Right lung (tissue), 5 donors: ENCODE results near the gene MFAP4. TPM values are rescaled to one million over a fixed set of nuclear protein-coding genes. Genes with fewer than 3 reads are reported as not detected.
A peak's percentile ranks its signal among the peaks of the same experiment; 100 is the strongest.

Experiments
- DNase-seq, 2 donors: peaks; one replicate each; pipeline ENCODE4 v3.0.0-alpha.2; 2013
- polyA plus RNA-seq, 5 donors: library from polyadenylated mRNA; unstranded; fragments of 120-200 nt; gene quantifications; one replicate each; pipeline versions ENCODE4 v1.2.1 to v1.2.3, GENCODE V29; 2013; ENCODE audit warnings: inconsistent platforms in 1 of 5, low replicate concordance in 1 of 5; ENCODE audit not compliant: insufficient read length in 5 of 5, insufficient read depth in 1 of 5

MFAP4 gene
- polyA plus RNA-seq, 5 donors, result 445 to 675 (median 514) TPM

DNA sequence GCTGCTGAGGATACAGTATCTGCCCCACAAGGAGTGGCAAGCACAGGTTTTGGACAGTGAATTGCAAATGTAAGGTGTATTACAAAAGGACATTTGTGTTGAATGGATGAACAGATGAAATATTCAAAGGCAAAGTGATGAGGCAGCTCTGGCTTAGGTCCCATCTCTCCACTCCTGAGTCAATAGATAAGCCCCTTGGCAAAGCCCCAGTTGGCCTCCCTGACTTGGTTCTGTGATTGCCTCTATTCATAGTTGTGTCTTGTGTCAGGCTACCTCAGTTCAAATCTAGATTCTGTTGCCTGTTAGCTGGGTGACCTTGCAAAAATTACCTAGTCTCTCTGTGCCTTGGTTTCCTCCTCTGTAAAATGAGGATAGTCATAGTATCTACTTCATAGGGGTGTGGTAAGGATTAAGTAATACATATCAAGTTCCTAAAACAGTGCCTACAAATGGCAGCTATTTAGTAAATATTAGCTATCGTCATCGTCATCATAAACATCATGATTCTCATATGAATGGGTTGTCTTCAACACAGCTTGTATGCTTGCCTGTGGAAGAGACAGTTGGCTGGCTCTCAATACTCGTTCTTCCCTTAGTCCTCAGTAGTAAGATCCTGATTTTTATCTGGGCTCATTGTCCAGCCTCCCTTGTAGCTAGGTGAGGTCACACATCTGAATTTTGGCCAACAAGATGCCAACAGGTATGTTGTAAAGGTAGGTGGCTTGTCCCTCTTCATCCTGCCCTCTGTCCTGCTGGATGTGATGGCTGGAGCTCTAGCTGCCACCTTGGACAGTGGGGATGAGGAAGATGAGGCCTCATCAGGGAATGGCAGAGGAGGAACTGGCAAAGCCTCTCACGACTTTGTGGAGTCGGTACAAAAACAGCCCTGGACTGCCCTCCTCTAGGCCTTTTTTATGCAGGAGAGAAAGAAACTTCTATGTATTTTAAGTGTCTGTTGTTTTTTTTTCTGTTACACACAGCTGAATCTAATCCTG lies 2.1 kb upstream of the MFAP4 start:
- no peak for DNase-seq

DNA sequence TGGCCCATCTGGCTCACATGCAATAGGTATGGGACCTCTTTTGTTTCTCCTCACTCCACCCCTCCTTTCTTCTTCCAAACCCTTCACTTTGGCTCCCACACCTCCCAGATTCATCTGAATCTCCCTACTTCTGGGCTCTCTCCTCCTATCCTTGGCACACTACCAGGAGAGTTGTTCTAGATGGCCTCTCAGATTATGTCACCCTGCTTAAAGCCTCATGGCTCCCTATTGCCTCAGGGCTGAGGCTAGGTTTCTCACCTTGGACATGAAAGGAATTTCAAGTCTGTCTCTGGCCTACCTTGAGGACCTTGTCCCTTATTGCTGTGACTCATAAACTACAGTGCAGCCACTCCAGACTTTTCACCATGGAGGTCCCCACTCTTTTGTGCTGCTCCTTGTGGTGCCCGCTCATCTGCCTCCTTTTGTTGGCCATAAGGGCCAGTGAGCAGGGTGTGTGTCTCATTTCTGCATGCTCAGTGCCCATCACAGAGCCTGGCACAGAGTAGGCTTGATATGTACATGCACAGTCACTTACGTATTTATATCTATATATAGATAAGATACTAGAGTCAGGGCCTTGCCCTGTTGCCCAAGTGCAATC lies 1.0 kb upstream of the MFAP4 start:
- DNase-seq, result no peak

DNA sequence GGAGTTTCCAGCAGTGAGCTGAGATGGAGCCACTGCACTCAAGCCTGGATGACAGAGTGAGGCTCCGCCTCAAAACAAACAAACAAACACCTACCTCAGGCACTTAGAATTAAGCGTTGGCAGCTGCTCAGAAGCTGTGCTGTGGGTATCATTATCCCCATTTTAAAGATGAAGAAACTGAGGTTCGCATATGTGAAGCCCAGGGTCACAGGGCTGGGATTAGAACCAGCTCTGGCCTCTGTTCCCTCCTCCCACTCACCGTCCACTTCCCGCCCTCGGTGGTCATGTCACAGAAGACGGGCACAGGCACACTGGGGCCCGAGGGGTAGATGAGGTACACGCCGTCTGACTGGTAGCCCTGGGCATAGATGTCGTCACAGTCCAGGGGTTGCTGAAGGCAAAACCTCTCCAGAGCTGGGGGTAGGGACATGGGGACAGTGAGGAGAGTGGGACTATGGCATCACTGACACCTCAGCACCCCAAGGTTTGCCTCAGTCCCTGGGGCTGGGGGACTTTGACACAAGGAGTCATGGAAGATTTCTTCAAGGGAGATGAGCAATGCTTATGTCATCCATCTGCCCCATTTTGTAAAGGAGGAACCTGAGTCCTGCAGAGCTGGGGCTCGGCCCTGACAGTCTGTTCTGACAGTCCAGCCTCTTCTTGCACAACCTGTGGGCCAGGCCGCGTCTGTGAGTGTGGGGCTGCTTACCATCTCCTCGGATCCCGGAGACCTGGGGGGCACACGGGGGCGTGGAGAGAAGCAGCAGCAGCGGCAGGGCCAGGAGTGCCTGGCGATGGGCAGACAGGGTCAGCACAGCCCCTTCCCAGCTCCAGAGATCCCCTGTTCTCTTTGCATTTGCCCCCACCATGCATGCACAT lies 700 bp downstream of the MFAP4 start:
- DNase-seq, result no peak

DNA sequence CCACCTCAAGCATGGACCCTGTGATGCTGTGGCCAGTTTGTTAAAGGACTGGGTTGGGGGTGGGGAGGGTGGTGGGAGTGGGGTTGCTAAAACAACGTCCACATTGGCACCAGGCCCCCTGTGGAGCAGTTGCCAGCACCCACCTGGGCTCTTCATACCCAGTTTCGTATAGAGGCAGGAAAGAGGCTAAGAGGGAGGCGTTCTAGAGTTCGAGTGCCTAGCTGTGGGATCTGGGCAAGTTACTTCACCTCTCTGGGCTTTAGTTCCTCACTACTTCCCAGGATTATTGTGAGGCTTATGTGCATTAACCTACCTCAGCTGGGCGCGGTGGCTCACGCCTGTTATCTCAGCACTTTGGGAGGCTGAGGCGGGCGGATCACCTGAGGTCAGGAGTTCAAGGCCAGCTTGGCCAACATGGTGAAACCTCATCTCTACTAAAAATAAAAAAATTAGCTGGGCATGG lies 1.4 kb downstream of the MFAP4 start:
- DNase-seq, result no peak

DNA sequence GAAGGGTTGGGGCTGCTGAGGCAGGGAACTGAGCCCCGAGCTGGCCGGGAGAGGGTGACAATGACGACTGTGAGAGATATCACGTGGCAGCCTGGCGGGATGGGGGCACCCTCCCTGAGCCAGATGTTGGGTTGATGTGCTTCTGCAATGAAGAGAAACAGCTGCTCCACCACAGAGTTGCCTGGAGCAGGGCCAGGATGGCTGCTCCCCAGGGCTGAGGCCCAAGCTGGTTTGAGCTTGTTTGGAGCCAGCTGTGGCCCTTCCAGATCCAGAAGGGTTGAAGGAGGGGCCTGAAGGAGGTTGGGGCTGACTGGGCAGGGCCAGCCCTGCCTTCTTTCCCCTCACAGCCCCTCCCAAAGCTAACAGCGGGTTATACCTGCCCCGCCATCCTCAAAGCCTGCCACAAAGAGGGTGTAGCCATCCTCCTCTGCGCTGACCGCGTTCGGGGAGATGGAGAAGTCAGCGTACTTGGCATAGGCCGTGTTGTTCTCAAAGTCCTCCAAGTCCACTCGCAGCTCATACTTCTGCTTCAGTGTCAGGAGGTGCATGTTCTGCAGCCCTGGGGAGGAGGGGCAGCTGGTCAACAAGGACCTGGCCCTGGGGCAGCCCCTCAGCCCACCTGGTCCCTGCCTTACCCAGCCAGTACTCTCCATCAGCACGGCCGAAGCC lies 2.1 kb downstream of the MFAP4 start:
- DNase-seq, result peak; percentile 97 to 98

DNA sequence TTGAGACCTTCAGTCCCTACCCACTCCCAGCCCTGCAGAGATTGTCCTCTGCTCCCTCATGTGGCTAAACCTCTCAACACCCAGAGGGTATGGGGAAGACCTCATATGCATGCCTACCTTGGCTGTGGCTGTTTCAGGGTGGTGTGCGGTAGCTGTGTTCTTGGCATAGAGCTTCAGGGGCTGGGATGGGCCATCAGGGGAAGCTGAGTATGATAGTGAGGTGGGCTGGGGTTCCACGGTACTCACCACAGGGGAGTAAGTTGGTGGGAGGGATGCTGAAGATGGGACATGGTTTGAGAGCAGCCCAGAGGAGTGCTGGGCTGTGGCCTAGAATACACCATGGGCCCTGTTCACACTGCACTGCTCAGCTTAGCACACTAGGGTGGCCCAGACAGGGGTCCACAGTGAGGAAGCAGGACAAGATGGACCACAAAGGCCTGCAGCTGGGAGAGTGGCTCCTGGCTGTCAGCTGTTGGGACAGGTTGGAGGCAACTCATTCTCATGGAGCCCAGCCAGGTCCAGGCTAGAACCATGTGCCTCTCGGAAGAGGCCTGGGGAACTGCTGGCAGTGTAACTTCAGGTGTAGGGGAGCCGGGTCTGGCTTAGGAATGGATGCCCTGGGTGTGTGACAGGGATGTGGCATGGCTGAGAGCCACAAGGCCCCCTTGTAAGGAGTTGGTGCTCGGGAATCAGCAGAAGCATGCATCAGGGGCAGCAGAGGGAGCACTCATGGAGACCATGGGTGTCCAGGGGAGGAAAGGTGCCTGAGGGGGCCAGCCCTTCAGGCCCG lies 3.1 kb downstream of the MFAP4 start:
- no peak for DNase-seq

DNA sequence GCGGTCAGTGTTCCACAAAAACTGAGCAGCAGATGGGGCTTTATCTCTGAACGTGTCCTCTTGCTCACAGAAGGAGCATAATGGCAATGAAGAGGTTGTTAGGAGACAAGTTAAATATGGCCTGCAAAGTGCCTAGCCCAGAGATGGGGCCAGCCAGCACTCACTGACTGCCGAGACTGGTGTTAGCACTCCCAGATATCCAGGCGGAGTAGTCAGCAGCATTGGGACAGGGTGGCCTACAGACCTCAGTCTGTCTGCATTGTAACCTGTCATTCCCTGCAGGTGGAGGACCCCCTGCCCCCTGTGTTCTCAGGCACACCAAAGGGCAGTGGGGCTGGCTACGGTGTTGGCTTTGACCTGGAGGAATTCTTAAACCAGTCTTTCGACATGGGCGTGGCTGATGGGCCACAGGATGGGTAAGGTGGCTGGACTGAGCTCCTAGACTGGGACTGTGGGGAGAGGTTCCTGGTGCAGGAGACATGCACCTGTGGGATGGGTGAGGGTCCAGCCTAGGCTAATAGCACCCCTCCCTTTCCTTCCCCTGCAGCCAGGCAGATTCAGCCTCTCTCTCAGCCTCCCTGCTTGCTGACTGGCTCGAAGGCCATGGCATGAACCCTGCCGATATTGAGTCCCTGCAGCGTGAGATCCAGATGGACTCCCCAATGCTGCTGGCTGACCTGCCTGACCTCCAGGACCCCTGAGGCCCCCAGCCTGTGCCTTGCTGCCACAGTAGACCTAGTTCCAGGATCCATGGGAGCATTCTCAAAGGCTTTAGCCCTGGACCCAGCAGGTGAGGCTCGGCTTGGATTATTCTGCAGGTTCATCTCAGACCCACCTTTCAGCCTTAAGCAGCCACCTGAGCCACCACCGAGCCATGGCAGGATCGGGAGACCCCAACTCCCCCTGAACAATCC lies 4.2 kb downstream of the MFAP4 start:
- no peak for DNase-seq

DNA sequence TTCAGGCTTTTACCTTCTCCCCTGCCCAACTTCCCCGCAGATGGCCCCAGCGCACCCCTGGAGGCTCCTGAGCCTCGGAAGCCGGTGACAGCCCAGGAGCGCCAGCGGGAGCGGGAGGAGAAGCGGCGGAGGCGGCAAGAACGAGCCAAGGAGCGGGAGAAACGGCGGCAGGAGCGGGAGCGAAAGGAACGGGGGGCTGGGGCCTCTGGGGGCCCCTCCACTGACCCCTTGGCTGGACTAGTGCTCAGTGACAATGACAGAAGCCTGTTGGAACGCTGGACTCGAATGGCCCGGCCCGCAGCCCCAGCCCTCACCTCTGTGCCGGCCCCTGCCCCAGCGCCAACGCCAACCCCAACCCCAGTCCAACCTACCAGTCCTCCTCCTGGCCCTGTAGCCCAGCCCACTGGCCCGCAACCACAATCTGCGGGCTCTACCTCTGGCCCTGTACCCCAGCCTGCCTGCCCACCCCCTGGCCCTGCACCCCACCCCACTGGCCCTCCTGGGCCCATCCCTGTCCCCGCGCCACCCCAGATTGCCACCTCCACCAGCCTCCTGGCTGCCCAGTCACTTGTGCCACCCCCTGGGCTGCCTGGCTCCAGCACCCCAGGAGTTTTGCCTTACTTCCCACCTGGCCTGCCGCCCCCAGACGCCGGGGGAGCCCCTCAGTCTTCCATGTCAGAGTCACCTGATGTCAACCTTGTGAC lies 5.1 kb downstream of the MFAP4 start:
- DNase-seq, result no peak

DNA sequence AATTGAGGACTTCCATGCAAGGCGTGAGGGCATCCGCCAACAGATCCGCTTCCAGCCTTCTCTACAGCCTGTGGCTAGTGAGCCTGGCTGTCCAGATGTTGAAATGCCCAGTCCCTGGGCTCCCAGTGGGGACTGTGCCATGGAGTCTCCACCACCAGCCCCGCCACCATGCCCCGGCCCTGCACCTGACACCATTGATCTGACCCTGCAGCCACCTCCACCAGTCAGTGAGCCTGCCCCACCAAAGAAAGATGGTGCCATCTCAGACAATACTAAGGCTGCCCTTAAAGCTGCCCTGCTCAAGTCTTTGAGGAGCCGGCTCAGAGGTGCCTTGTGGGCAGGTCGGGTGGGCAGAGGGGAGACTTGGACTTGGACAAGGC lies 5.6 kb downstream of the MFAP4 start:
- no peak for DNase-seq

DNA sequence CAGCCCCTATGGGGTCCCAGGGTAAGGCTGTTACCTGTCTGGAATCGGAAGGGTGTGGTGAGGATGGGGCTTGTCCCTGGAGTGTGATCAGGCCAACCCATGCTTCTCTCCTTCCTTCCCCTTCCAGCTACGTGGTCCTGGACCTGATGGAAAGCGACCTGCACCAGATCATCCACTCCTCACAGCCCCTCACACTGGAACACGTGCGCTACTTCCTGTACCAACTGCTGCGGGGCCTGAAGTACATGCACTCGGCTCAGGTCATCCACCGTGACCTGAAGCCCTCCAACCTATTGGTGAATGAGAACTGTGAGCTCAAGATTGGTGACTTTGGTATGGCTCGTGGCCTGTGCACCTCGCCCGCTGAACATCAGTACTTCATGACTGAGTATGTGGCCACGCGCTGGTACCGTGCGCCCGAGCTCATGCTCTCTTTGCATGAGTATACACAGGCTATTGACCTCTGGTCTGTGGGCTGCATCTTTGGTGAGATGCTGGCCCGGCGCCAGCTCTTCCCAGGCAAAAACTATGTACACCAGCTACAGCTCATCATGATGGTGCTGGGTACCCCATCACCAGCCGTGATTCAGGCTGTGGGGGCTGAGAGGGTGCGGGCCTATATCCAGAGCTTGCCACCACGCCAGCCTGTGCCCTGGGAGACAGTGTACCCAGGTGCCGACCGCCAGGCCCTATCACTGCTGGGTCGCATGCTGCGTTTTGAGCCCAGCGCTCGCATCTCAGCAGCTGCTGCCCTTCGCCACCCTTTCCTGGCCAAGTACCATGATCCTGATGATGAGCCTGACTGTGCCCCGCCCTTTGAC lies 6.3 kb downstream of the MFAP4 start:
- no peak for DNase-seq

DNA sequence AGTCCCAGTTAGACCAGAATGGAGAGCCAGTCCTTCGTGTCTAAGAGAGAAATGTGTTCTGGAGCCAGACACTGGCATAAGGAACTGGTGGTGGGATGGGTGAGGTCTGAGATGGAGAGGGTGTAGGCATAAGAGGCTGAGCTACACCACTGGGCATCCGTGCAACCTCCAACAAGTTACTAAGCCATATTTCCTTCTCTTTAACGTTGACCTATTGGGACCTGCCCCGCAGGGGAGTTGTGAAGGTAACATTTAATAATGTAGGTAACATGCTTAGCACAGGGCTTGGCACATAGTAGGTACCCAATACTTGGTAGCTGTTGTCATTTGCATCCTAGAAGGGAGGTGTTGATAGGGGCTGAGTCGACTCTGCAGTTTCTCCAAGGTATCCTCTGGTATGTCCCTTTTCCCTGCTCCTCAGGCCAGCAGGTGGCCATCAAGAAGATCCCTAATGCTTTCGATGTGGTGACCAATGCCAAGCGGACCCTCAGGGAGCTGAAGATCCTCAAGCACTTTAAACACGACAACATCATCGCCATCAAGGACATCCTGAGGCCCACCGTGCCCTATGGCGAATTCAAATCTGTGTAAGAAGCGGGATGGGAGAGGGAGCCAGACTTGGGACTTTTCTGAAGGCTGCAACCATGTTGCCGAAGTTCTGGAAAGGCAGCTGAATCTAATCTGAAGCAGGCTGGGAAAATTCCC lies 7.5 kb downstream of the MFAP4 start:
- DNase-seq, result no peak

DNA sequence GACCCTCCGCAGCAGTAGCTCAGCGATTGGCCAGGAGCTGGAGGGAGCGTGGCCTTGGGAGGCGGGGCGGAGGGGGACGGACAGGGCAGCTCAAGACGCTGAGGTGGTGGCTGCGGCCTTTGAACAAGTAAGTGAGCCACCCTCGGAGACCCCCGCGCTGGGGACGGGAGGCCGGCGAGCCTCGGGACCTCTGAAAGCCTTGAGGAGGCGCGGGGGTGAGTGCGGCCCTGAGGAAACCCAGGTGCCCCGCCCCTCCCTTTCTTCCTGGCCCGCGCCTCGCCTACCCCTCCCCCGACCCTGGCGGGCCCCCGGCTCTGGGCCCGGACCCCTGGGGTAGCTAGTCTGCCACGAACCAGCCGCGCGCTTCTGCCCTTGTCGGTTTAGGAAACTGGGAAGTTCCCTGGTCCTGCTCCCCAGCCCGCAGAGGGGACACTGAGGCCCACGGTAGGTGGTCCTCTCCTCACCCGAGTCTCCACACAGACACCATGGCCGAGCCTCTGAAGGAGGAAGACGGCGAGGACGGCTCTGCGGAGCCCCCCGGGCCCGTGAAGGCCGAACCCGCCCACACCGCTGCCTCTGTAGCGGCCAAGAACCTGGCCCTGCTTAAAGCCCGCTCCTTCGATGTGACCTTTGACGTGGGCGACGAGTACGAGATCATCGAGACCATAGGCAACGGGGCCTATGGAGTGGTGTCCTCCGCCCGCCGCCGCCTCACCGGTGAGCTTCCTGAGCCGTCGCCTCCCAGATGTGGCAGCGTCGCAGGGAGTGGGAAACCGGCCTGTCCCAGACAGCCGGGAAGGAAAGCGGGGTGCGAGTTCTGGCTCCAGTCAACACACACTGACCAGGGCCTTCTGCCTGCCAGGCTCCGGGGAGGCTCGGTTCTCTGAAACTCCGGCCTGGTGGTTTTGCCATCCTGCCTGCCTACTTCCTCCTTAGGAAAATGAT lies 8.3 kb downstream of the MFAP4 start, which contains the start of gene MAPK7:
Gene MAPK7, plus strand, starts transcription at position 83 of the 945 bp plus-strand sequence. Its CDS starts 403 bp downstream, at position 486.
- DNase-seq, result no peak

DNA sequence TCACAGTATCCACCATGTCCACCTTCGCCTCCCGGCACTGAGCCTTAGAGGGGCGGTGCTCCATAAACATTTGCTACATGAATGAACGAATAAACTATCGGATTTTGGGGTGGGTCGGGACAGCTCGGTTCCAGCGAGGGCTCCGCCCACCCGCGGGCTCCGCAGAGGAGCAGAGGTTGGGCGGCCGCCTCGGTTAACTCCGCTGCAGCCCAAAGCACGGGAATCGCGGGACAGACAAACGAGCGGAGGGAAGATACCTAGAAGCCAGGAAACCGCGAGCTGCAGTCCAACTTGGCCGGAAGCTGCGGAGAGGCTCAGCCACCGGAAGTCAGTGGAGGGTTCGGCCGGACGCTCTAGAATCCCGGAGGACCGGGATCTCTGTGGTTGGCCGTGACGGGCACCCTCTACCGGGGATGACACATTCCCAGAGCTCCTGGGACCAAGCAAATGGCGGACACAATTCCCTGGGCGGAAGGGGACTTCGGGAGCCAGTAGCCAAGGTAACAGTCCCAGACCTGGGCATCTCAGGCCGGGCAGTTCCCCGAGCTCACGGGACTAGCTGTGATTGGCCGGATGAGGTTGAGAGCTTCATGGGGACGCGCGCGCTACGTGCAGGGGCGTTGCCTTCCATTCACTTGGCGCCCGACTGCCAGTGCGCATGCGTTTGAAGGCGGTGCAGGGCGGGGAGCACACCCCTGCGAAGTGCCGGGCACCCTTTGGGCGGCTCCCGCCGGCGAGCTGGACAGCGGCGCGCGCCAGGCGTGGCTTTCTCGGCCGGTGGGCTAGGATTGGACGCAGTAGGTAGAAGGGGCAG lies 9.2 kb downstream of the MFAP4 start:
- DNase-seq, result peak; percentile 99

DNA sequence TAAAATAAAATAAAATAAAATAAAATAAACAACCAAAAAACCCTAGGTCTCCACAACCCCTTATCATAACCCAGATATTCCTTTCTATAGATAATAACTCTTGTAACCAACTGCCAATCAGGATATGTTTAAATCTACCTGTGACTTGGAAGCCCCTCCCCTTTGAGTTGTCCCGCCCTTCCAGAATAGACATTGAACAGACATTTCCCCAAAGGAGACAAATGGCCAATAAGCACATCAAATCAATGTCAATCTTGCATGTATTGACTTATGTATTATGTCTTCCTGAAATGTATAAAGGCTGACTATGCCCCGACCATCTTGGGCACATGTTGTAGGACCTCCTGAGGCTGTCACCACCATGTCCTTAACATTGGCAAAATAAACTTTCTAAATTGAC lies 10.2 kb downstream of the MFAP4 start:
- DNase-seq, result no peak

DNA sequence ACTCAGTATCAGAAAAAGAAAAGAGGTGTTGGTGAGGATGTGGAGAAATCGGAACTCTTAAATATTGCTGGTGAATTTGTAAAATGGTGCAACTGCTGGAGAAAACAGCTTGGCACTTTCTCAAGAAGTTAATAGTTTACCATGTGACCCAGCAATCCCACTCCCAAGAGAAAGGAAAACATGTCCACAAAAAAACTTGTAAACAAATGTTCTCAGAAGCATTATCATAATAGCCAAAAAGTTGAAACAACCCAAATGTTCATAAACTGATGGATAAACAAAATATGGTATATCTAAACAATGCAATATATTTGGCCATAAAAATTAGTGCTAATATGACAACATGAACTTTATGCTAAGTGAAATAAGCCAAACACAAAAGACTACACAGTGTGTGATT lies 11.3 kb downstream of the MFAP4 start:
- peak; percentile 73 to 83 for DNase-seq
